VCaP (cell line): ENCODE measurements around the gene PRKCB.

ENCODE experiments used
- H3K27ac ChIP-seq: fragments of 450-650 bp; 2 replicates; pipeline ENCODE4 v1.5.1; 2017
- CTCF ChIP-seq: fragments of 450-650 bp; conservative IDR thresholded peaks from 2 replicates; pipeline ENCODE4 v1.5.1; 2017; ENCODE audit warnings: mild to moderate bottlenecking, moderate library complexity

The PRKCB gene

GRCh38 chr16:24208710-24209109 is 372.9 kb downstream of the PRKCB start:
- H3K27ac ChIP-seq: no peak overlapping the region
- no peak for TF ChIP-seq CTCF

DNA sequence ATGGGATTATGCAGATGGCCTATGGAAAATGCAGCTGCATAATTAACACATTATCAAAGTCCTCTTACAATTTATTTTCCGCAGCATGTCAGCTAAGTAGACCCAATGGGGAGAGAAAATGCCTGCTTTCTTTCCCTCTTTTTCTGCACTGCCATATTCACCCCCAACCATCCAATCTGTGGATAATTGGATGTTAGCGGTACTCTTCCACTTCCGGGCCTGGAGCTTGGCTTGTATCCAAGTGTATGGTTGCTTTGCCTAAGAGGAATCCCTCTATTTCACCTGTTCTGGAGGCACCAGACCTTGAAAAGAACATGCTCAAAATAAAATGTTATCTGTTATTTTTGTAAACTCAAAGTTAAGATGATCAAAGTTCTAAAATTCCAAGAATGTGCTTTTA is 379.2 kb downstream of the PRKCB start:
- TF ChIP-seq CTCF: no peak
- H3K27ac ChIP-seq: no peak overlapping the region

GRCh38 chr16:24216961-24217360 is 381.2 kb downstream of the PRKCB start:
- no peak overlapping the region for H3K27ac ChIP-seq
- no peak for TF ChIP-seq CTCF

GRCh38 chr16:24217461-24217860 is 381.7 kb downstream of the PRKCB start:
- no peak overlapping the region for H3K27ac ChIP-seq
- no peak for TF ChIP-seq CTCF

DNA sequence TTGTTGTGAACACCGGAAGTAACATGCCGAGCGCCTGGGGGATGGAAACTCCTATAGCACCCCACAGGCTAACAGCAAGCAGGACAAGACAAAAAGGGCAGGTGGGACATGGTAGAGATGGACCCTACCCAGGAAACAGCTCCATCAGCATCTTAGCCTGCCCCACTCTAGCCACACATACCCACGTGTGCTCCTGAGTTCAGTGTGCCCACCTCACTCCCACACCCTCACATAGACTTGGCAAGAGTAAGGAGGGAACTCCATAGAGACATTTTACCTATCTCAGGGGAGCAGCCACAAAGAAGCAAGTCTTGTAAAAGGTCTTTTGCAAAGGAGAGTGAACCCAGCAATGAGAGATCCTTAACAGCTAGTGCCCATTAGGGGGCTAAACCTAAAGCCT is 382.5 kb downstream of the PRKCB start:
- no peak overlapping the region for H3K27ac ChIP-seq
- TF ChIP-seq CTCF: no peak

DNA sequence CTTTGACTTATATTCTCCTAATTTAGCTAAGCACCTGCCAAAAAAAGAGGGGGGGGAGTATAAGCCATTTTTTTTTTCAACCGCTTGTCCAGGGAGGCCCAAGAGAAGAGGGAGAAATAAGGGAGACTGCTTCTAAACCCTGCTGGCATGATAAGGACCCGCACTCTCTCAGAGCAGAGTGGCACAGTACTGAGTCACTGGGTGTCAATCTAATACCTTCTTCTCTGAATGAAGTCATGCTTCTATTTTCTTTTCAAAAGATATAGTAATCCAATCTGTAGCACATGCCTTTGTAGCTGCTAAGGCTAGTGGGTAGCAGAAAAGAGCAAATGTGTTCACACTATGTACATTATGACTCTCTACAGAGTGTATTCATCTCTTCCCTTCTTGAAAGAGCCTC is 385.4 kb downstream of the PRKCB start:
- no peak for TF ChIP-seq CTCF
- H3K27ac ChIP-seq: no peak overlapping the region

- no peak for TF ChIP-seq CTCF
- H3K27ac ChIP-seq: no peak overlapping the region
Observed at GRCh38 chr16:24228514-24228913, 392.7 kb downstream of the PRKCB start.

DNA sequence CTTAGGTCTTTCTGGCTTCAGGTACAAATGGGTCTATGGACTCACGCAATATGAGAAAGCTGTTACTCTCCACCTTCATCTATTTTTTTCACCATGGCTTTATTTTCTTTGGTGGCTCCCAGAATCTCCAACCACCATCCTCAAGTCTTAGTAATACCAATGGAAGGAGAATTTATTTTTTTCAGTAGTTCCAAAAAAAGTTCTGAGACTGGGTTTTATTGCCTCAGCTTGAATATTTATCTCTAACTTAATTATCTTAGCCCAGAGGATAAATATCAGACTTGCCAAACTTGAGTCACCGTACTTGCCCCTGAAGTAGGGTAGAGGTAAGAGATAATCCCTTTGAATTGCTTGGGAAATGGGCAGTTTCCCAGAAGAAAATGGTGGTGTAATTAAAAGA is 397.2 kb downstream of the PRKCB start:
- H3K27ac ChIP-seq: no peak overlapping the region
- no peak for TF ChIP-seq CTCF
